H1 (cell line): ENCODE measurements around the gene MYH7B.

ENCODE experiments used
- BACH1 ChIP-seq: IDR thresholded peaks from 2 replicates; pipeline ENCODE4 v1.6.1; 2012; ENCODE audit warnings: low read length, improper control_type of control experiment
- CBX8 ChIP-seq: fragments of 300-800, 300-1000 bp; sonication (generic); IDR thresholded peaks from 2 replicates; pipeline ENCODE4 v1.7.1; 2016; ENCODE audit warnings: low read depth, low read length, borderline replicate concordance
- CEBPB ChIP-seq: IDR thresholded peaks from 2 replicates; pipeline ENCODE4 v1.6.1; 2012; ENCODE audit warnings: low read depth, low read length
- CTCF ChIP-seq, 3 experiments: IDR thresholded peaks; 1 replicate in 2 of 3; 2 replicates in 1 of 3; pipeline versions ENCODE4 v1.5.1 to v1.6.1; 2011; ENCODE audit warnings: low read length in 3 of 3, mild to moderate bottlenecking in 3 of 3, inconsistent platforms in 2 of 3, low read depth in 1 of 3, moderate library complexity in 1 of 3; ENCODE audit not compliant: insufficient read depth in 1 of 3; ENCODE audit errors: control extremely low read depth in 1 of 3
- E2F6 ChIP-seq: IDR thresholded peaks from 2 replicates; pipeline ENCODE4 v1.6.1; 2012; ENCODE audit warnings: inconsistent platforms
- EP300 ChIP-seq, 2 experiments: IDR thresholded peaks; 1 replicate in 1 of 2; 2 replicates in 1 of 2; pipeline ENCODE4 v1.6.1; 2011 to 2012; ENCODE audit warnings: low read depth in 2 of 2, low read length in 2 of 2, mild to moderate bottlenecking in 2 of 2, borderline replicate concordance in 1 of 2, inconsistent platforms in 1 of 2, moderate library complexity in 1 of 2
- EZH2 ChIP-seq: fragments of 200-600 bp; sonication (generic); IDR thresholded peaks from 2 replicates; pipeline ENCODE4 v1.7.1; 2012; ENCODE audit warnings: low read depth, mild to moderate bottlenecking, moderate library complexity, low read length, inconsistent platforms; ENCODE audit not compliant: severe bottlenecking
- GABPA ChIP-seq: IDR thresholded peaks from 2 replicates; pipeline ENCODE4 v1.6.1; 2011; ENCODE audit warnings: mild to moderate bottlenecking, low read length, moderate library complexity, borderline replicate concordance; ENCODE audit not compliant: insufficient read depth
- JUND ChIP-seq: IDR thresholded peaks from 2 replicates; pipeline ENCODE4 v1.6.1; 2011; ENCODE audit warnings: mild to moderate bottlenecking, improper control_type of control experiment, low read length
- MAFK ChIP-seq: IDR thresholded peaks from 2 replicates; pipeline ENCODE4 v1.6.1; 2012; ENCODE audit warnings: low read depth, mild to moderate bottlenecking, improper control_type of control experiment, low read length
- POLR2A ChIP-seq, 2 experiments: IDR thresholded peaks; 1 replicate in 1 of 2; 2 replicates in 1 of 2; pipeline ENCODE4 v1.6.1; 2011; ENCODE audit warnings: low read depth in 2 of 2, low read length in 2 of 2, mild to moderate bottlenecking in 2 of 2; ENCODE audit errors: control extremely low read depth in 1 of 2
- POLR2AphosphoS5 ChIP-seq: IDR thresholded peaks from 2 replicates; pipeline ENCODE4 v1.6.1; 2011; ENCODE audit warnings: low read depth, low read length
- ZNF274 ChIP-seq: IDR thresholded peaks from 2 replicates; pipeline ENCODE4 v1.7.0; 2012; ENCODE audit warnings: low read length, borderline replicate concordance; ENCODE audit errors: extremely low read depth

- no peak for TF ChIP-seq ZNF274
- TF ChIP-seq CTCF (IDR thresholded peaks at IDR 0.05; ENCODE audit: control extremely low read depth in 1 of 3, insufficient read depth in 1 of 3, low read depth in 1 of 3, low read length in 3 of 3): no peak
- no peak for TF ChIP-seq EZH2
- no peak for TF ChIP-seq JUND
- TF ChIP-seq POLR2A (IDR thresholded peaks at IDR 0.05; ENCODE audit: control extremely low read depth in 1 of 2, low read depth in 2 of 2, low read length in 2 of 2): no peak
- TF ChIP-seq MAFK: no peak
- no peak for TF ChIP-seq E2F6
- TF ChIP-seq CBX8: no peak
- no peak for TF ChIP-seq GABPA
- TF ChIP-seq POLR2AphosphoS5: no peak
- TF ChIP-seq BACH1: no peak
- no peak for TF ChIP-seq CEBPB
- TF ChIP-seq EP300 (IDR thresholded peaks at IDR 0.05; ENCODE audit: borderline replicate concordance in 1 of 2, low read depth in 2 of 2, low read length in 2 of 2): no peak
These were observed 7.6 kb upstream of the MYH7B start for GRCh38 chr20:34948030-34948429.
